SU-DHL-6 (cell line): ENCODE results near the gene CST8.
"Not testable (repeated sequence)": the region's sequence is repeated elsewhere in the genome, so short reads cannot be mapped to it uniquely, and the experiment has no call there.

Experiments
- EZH2phosphoT487 ChIP-seq: fragments of 200-600 bp; sonication (generic), shearing (Covaris generic); conservative IDR thresholded peaks from 2 replicates; pipeline ENCODE4 v1.6.1; 2018; ENCODE audit warnings: mild to moderate bottlenecking, antibody characterized with exemption, low read length, moderate library complexity, mixed read lengths
- TF ChIP-seq, protein P1 (sequence below): fragments of 200-600 bp; sonication (generic); IDR thresholded peaks from one replicate; pipeline ENCODE4 v1.5.1; 2017; ENCODE audit warnings: antibody characterized with exemption, mild to moderate bottlenecking, low read length, moderate library complexity; ENCODE audit not compliant: insufficient read depth, poor library complexity, severe bottlenecking

DNA sequence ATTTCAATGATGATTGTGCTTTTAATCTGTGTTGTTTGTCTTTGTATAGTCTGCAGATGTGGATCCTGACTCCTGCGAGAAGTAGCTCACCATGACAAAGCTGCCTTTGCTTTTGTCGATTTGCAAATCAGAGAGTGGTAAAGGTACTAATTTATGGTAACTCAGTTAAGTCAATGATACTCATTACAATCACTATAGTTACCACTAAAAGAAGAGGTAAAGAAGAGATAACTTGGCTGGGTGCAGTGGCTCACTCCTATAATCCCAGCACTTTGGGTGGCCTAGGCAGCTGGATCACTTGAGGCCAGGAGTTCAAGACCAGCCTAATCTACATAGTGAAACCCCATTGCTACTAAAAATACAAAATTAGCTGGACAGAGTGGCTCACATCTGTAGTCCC lies 17.6 kb upstream of the CST8 start:
- TF ChIP-seq, protein P1, sequence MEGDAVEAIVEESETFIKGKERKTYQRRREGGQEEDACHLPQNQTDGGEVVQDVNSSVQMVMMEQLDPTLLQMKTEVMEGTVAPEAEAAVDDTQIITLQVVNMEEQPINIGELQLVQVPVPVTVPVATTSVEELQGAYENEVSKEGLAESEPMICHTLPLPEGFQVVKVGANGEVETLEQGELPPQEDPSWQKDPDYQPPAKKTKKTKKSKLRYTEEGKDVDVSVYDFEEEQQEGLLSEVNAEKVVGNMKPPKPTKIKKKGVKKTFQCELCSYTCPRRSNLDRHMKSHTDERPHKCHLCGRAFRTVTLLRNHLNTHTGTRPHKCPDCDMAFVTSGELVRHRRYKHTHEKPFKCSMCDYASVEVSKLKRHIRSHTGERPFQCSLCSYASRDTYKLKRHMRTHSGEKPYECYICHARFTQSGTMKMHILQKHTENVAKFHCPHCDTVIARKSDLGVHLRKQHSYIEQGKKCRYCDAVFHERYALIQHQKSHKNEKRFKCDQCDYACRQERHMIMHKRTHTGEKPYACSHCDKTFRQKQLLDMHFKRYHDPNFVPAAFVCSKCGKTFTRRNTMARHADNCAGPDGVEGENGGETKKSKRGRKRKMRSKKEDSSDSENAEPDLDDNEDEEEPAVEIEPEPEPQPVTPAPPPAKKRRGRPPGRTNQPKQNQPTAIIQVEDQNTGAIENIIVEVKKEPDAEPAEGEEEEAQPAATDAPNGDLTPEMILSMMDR = not testable (repeated sequence)
- TF ChIP-seq EZH2phosphoT487 = not testable (repeated sequence)
